HCT116 (cell line): Measurements from ENCODE around the gene MYBPC2. TPM values are rescaled to one million over a fixed set of nuclear protein-coding genes. Genes with fewer than 3 reads are reported as not detected.

ENCODE experiments used
- ATAC-seq: fragments of 200-7000 bp; cut with Tn5 transposase; 2 replicates; pipeline ENCODE4 v1.9.1; 2020; ENCODE audit warnings: mild to moderate bottlenecking, moderate library complexity
- BruUV-seq: library from RNA; stranded (reverse); fragments of 400-500 nt; replicated peaks from 2 replicates; lab custom pipeline; 2021; lab: Mats Ljungman, UMichigan
- CTCF ChIA-PET: fragments of 300-600 bp; sonication (Branson Sonifier 250); formaldehyde crosslinking; loops from one replicate; lab custom pipeline; 2021; ENCODE audit warnings: antibody characterized with exemption; lab: Charles Lee
- POLR2A ChIA-PET: fragments of 300-600, 350-600 bp; sonication (Branson Sonifier 250); formaldehyde crosslinking; loops from one replicate; lab custom pipeline; 2021; ENCODE audit warnings: antibody characterized with exemption; lab: Charles Lee
- RAD21 ChIA-PET, 2 experiments: fragments of 300-600 bp; sonication (Branson Sonifier 250); formaldehyde crosslinking; loops; one replicate each; lab custom pipeline; 2023; ENCODE audit warnings: low total read pairs in 2 of 2; ENCODE audit not compliant: uncharacterized antibody in 2 of 2, unreplicated experiment in 2 of 2, low non-redundant PET in 1 of 2; lab: Charles Lee
- DNase-seq: peaks from one replicate; pipeline ENCODE4 v3.0.0-alpha.2; 2010; ENCODE audit warnings: low read depth, low spot score
- H2AFZ ChIP-seq: fragments of 200-600 bp; shearing (Covaris generic), sonication (generic); 2 replicates; pipeline ENCODE4 v1.6.1; 2017; ENCODE audit warnings: low read depth, mixed run types, mixed read lengths, antibody characterized with exemption, low read length; ENCODE audit not compliant: poor library complexity, severe bottlenecking
- H3K27ac ChIP-seq: 2 replicates; pipeline ENCODE4 v1.5.1; 2012; ENCODE audit warnings: low read depth, low read length
- H3K27me3 ChIP-seq: fragments of 200-600 bp; sonication (generic); 2 replicates; pipeline ENCODE4 v1.6.1; 2016; ENCODE audit warnings: mixed run types, low read length, mixed read lengths; ENCODE audit not compliant: insufficient read depth
- H3K36me3 ChIP-seq, 2 experiments: fragments of 200-500 bp in 1 of 2; fragments of 200-600 bp in 1 of 2; sonication (Bioruptor generic) in 1 of 2; sonication (generic) in 1 of 2; 2 replicates each; pipeline versions ENCODE4 v1.5.1 to v1.6.1; 2014 to 2016; ENCODE audit warnings: low read length in 2 of 2, inconsistent platforms in 1 of 2, mixed read lengths in 1 of 2, mixed run types in 1 of 2; ENCODE audit not compliant: insufficient read depth in 2 of 2, control insufficient read depth in 1 of 2
- H3K4me1 ChIP-seq, 2 experiments: fragments of 200-600 bp in 1 of 2; sonication (generic) in 1 of 2; 2 replicates each; pipeline versions ENCODE4 v1.5.1 to v1.6.1; 2012 to 2017; ENCODE audit warnings: low read length in 2 of 2, inconsistent platforms in 1 of 2, mild to moderate bottlenecking in 1 of 2, mixed read lengths in 1 of 2, mixed run types in 1 of 2, moderate library complexity in 1 of 2; ENCODE audit not compliant: insufficient read depth in 2 of 2, control insufficient read depth in 1 of 2
- H3K4me2 ChIP-seq: fragments of 200-600 bp; sonication (generic); 2 replicates; pipeline ENCODE4 v1.6.1; 2017; ENCODE audit warnings: mixed run types, low read length, mixed read lengths
- H3K4me3 ChIP-seq, 2 experiments: fragments of 200-600 bp in 1 of 2; sonication (generic) in 1 of 2; replicated peaks in 1 of 2; 2 replicates each; pipeline ENCODE4 v1.5.1; 2011 to 2016; ENCODE audit warnings: low read length in 2 of 2, control low read depth in 1 of 2, low read depth in 1 of 2, mild to moderate bottlenecking in 1 of 2, mixed read lengths in 1 of 2, mixed run types in 1 of 2
- H3K79me2 ChIP-seq: fragments of 200-600 bp; sonication (generic); 2 replicates; pipeline ENCODE4 v1.6.1; 2017; ENCODE audit warnings: mild to moderate bottlenecking, mixed run types, low read length, moderate library complexity, mixed read lengths; ENCODE audit not compliant: insufficient read depth
- H3K9ac ChIP-seq: fragments of 200-600 bp; sonication (generic); 2 replicates; pipeline ENCODE4 v1.6.1; 2016; ENCODE audit warnings: low read length, mixed read lengths
- H3K9me2 ChIP-seq: fragments of 200-600 bp; sonication (generic), shearing (Covaris generic); 2 replicates; pipeline ENCODE4 v1.6.1; 2017; ENCODE audit warnings: mixed run types, mild to moderate bottlenecking, moderate library complexity; ENCODE audit not compliant: insufficient read depth
- H3K9me3 ChIP-seq, 2 experiments: fragments of 200-500 bp in 1 of 2; fragments of 200-600 bp in 1 of 2; sonication (Bioruptor generic) in 1 of 2; sonication (generic) in 1 of 2; 2 replicates each; pipeline ENCODE4 v1.6.1; 2014 to 2017; ENCODE audit warnings: low read length in 2 of 2, mixed read lengths in 2 of 2, inconsistent platforms in 1 of 2, low read depth in 1 of 2, mild to moderate bottlenecking in 1 of 2, mixed run types in 1 of 2, moderate library complexity in 1 of 2; ENCODE audit not compliant: control insufficient read depth in 1 of 2, insufficient read depth in 1 of 2
- H4K20me1 ChIP-seq: fragments of 200-600 bp; sonication (generic), shearing (Covaris generic); 2 replicates; pipeline ENCODE4 v1.6.1; 2017; ENCODE audit warnings: mixed run types, mild to moderate bottlenecking, moderate library complexity; ENCODE audit not compliant: insufficient read depth
- CBX3 ChIP-seq: IDR thresholded peaks from 2 replicates; pipeline ENCODE4 v1.6.1; 2012; ENCODE audit warnings: low read depth
- CEBPB ChIP-seq: IDR thresholded peaks from 2 replicates; pipeline ENCODE4 v1.6.1; 2012; ENCODE audit warnings: low read depth
- EGR1 ChIP-seq: IDR thresholded peaks from 2 replicates; pipeline ENCODE4 v1.6.1; 2012; ENCODE audit warnings: low read depth
- EZH2phosphoT487 ChIP-seq: fragments of 200-600 bp; IDR thresholded peaks from 2 replicates; pipeline ENCODE4 v1.6.1; 2018; ENCODE audit warnings: antibody characterized with exemption, borderline replicate concordance
- JUND ChIP-seq: IDR thresholded peaks from 2 replicates; pipeline ENCODE4 v1.6.1; 2012
- RAD21 ChIP-seq: IDR thresholded peaks from 2 replicates; pipeline ENCODE4 v1.6.1; 2012; ENCODE audit warnings: low read depth, mild to moderate bottlenecking
- SIN3A ChIP-seq: IDR thresholded peaks from 2 replicates; pipeline ENCODE4 v1.6.1; 2012; ENCODE audit warnings: low read depth
- SP1 ChIP-seq: IDR thresholded peaks from 2 replicates; pipeline ENCODE4 v1.6.1; 2012; ENCODE audit warnings: low read depth
- TCF7L2 ChIP-seq: IDR thresholded peaks from 2 replicates; pipeline ENCODE4 v1.7.0; 2011; ENCODE audit warnings: borderline replicate concordance, inconsistent platforms; ENCODE audit not compliant: insufficient read depth, insufficient read length; ENCODE audit errors: extremely low read depth
- ZFX ChIP-seq: fragments of 450-650 bp; IDR thresholded peaks from 2 replicates; pipeline ENCODE4 v1.6.1; 2017
- intact Hi-C: fragments of 100-400 bp; cut with micrococcal nuclease; formaldehyde crosslinking; loops from 2 replicates; pipeline ENCODE4 v1.10.0; 2022
- total RNA-seq: library from RNA; stranded (reverse); gene quantifications from one replicate; pipeline ENCODE4 v1.2.1, GENCODE V29; 2021; ENCODE audit not compliant: unreplicated experiment
- TF ChIP-seq, protein P1 (sequence below): IDR thresholded peaks from 2 replicates; pipeline ENCODE4 v1.6.1; 2011; ENCODE audit warnings: mild to moderate bottlenecking, low read length, moderate library complexity; ENCODE audit not compliant: insufficient replicate concordance; ENCODE audit errors: extremely low read depth
- TF ChIP-seq, protein P2 (sequence below): IDR thresholded peaks from 2 replicates; pipeline ENCODE4 v1.6.1; 2012
- TF ChIP-seq, protein P3 (sequence below): IDR thresholded peaks from 2 replicates; pipeline ENCODE4 v1.6.1; 2012; ENCODE audit warnings: low read depth

The MYBPC2 gene
- total RNA-seq, 1 experiment from 2014 or later, result not detected

DNA sequence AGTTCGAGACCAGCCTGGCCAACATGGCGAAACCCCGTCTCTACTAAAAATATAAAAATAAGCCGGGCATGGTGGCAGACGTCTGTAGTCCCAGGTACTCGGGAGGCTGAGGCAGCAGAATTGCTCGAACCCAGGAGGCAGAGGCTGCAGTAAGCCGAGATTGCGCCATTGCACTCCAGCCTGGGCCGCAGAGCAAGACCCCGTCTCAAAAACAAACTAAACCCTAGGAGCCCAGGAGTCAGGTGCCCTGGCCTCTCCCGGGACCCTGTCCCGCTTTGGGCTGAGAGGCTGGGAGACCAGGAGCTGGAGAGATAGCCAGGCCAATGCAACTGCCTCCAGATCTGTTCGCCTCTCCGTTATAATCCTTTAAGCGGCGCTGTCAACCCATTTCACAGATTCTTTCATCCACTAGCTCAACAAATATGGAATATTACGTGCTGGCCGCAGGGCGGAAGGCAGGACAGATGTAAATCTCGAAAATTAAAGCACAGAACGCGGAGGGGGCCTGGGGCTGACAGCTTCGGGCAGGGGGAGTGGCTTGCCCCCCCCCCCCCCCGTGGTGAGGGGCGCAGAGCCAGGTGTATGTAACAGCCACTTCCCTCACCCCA is 5.3 kb upstream of the MYBPC2 start:
- H3K4me1 ChIP-seq, result peaks cover 3 to 13% of the 10 kb centered on the region in 2 experiments
- BruUV-seq, result no TSS peak
- no peak for DNase-seq
- no peak overlapping the region for H3K9ac ChIP-seq
- ChIA-PET CTCF (no interaction called here), POLR2A (no interaction called here), RAD21 (no interaction called here)
- no peaks in the 10 kb centered on the region for H3K9me2 ChIP-seq
- no peak for ATAC-seq
- no peak overlapping the region for H2AFZ ChIP-seq
- no peaks in the 10 kb centered on the region for H3K36me3 ChIP-seq
- H3K79me2 ChIP-seq, result no peaks in the 10 kb centered on the region
- H3K4me3 ChIP-seq, result no peak overlapping the region
- TF ChIP-seq, protein P1, sequence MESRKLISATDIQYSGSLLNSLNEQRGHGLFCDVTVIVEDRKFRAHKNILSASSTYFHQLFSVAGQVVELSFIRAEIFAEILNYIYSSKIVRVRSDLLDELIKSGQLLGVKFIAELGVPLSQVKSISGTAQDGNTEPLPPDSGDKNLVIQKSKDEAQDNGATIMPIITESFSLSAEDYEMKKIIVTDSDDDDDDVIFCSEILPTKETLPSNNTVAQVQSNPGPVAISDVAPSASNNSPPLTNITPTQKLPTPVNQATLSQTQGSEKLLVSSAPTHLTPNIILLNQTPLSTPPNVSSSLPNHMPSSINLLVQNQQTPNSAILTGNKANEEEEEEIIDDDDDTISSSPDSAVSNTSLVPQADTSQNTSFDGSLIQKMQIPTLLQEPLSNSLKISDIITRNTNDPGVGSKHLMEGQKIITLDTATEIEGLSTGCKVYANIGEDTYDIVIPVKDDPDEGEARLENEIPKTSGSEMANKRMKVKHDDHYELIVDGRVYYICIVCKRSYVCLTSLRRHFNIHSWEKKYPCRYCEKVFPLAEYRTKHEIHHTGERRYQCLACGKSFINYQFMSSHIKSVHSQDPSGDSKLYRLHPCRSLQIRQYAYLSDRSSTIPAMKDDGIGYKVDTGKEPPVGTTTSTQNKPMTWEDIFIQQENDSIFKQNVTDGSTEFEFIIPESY, result no peak
- TF ChIP-seq SP1, result no peak
- TF ChIP-seq RAD21, result no peak
- no peak for TF ChIP-seq CEBPB
- no peak for TF ChIP-seq EZH2phosphoT487
- no peak for TF ChIP-seq EGR1
- TF ChIP-seq CBX3, result no peak
- TF ChIP-seq ZFX, result no peak
- TF ChIP-seq, protein P2, sequence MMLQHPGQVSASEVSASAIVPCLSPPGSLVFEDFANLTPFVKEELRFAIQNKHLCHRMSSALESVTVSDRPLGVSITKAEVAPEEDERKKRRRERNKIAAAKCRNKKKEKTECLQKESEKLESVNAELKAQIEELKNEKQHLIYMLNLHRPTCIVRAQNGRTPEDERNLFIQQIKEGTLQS, result no peak
- no peak for TF ChIP-seq SIN3A
- TF ChIP-seq, protein P3, sequence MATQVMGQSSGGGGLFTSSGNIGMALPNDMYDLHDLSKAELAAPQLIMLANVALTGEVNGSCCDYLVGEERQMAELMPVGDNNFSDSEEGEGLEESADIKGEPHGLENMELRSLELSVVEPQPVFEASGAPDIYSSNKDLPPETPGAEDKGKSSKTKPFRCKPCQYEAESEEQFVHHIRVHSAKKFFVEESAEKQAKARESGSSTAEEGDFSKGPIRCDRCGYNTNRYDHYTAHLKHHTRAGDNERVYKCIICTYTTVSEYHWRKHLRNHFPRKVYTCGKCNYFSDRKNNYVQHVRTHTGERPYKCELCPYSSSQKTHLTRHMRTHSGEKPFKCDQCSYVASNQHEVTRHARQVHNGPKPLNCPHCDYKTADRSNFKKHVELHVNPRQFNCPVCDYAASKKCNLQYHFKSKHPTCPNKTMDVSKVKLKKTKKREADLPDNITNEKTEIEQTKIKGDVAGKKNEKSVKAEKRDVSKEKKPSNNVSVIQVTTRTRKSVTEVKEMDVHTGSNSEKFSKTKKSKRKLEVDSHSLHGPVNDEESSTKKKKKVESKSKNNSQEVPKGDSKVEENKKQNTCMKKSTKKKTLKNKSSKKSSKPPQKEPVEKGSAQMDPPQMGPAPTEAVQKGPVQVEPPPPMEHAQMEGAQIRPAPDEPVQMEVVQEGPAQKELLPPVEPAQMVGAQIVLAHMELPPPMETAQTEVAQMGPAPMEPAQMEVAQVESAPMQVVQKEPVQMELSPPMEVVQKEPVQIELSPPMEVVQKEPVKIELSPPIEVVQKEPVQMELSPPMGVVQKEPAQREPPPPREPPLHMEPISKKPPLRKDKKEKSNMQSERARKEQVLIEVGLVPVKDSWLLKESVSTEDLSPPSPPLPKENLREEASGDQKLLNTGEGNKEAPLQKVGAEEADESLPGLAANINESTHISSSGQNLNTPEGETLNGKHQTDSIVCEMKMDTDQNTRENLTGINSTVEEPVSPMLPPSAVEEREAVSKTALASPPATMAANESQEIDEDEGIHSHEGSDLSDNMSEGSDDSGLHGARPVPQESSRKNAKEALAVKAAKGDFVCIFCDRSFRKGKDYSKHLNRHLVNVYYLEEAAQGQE, result no peak
- no peak for TF ChIP-seq JUND
- TF ChIP-seq TCF7L2, result no peak
- no peaks in the 10 kb centered on the region for H4K20me1 ChIP-seq
- intact Hi-C loops, result no loop called here
- no peak overlapping the region for H3K4me2 ChIP-seq
- no peaks in the 10 kb centered on the region for H3K9me3 ChIP-seq
- no peaks in the 10 kb centered on the region for H3K27me3 ChIP-seq
- H3K27ac ChIP-seq, result no peak overlapping the region
